KMS-11 (cell line): ENCODE data around the gene SBNO1.

Experiments
- H2AFZ ChIP-seq: fragments of 200-600 bp; sonication (generic); 2 replicates; pipeline ENCODE4 v1.6.1; 2016; ENCODE audit warnings: antibody characterized with exemption, mixed run types, low read depth
- H3K27ac ChIP-seq: fragments of 200-600 bp; sonication (generic); 2 replicates; pipeline ENCODE4 v1.6.1; 2016; ENCODE audit warnings: mild to moderate bottlenecking, mixed run types
- H3K27me3 ChIP-seq: fragments of 200-600 bp; sonication (generic); 2 replicates; pipeline ENCODE4 v1.6.1; 2017; ENCODE audit warnings: mild to moderate bottlenecking, low read depth, mixed run types, moderate library complexity; ENCODE audit not compliant: insufficient read depth
- H3K36me3 ChIP-seq: fragments of 200-600 bp; sonication (generic); 2 replicates; pipeline ENCODE4 v1.6.1; 2017; ENCODE audit warnings: mild to moderate bottlenecking, mixed run types; ENCODE audit not compliant: insufficient read depth
- H3K4me1 ChIP-seq: fragments of 200-600 bp; sonication (generic); 2 replicates; pipeline ENCODE4 v1.6.1; 2016; ENCODE audit warnings: mild to moderate bottlenecking, low read depth, mixed run types; ENCODE audit not compliant: poor library complexity, severe bottlenecking
- H3K4me2 ChIP-seq: fragments of 200-600 bp; sonication (generic); 2 replicates; pipeline ENCODE4 v1.7.0; 2016; ENCODE audit warnings: mild to moderate bottlenecking, mixed run types
- H3K4me3 ChIP-seq: fragments of 200-600 bp; sonication (generic); IDR thresholded peaks from 2 replicates; pipeline ENCODE4 v1.6.1; 2017; ENCODE audit warnings: low read depth, low read length, mixed read lengths; ENCODE audit not compliant: insufficient read depth
- H3K79me2 ChIP-seq: fragments of 200-600 bp; sonication (generic); 2 replicates; pipeline ENCODE4 v1.6.1; 2016; ENCODE audit warnings: low read depth, mixed run types; ENCODE audit not compliant: insufficient read depth
- H3K9ac ChIP-seq: fragments of 200-600 bp; sonication (generic); 2 replicates; pipeline ENCODE4 v1.6.1; 2016; ENCODE audit warnings: mild to moderate bottlenecking, mixed run types
- H4K20me1 ChIP-seq: fragments of 200-600 bp; sonication (generic); 2 replicates; pipeline ENCODE4 v1.6.1; 2016; ENCODE audit warnings: mild to moderate bottlenecking, mixed run types; ENCODE audit not compliant: insufficient read depth
- TF ChIP-seq, protein P1 (sequence below): fragments of 200-600 bp; sonication (generic); conservative IDR thresholded peaks from 2 replicates; pipeline ENCODE4 v1.6.1; 2017; ENCODE audit warnings: low read depth, mild to moderate bottlenecking, antibody characterized with exemption, low read length, moderate library complexity, mixed read lengths

SBNO1 gene

DNA sequence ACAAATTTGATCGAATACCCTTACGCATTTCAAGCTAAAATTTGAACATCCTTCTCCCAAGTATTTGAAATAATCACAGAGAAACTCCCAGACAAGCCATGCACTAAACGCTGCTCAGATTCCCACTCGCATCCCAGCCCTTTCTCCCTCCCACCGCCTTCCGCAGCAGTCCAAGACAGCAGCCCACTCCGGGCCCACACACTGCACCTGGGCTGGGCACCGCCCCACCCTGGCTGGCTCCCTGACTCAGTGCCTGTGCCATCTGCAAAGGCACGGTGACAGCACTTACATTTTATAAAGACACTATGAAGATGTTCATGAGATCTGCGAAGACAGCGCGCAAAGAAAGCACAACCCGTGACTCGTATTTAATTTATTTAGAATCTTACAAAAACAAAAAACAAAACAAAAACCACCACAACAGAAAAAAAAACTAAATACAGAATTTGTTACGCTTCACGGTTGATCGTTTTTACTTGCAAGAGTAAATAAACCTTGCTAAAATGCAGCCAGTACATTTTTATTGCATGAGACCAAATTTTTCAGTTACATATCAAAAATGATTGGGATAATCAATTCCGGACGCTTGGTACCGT, 75.8 kb downstream of the SBNO1 start:
- Histone ChIP-seq H3K4me2 (no peak overlapping the region), H3K36me3 (no peaks in the 10 kb centered on the region), H3K79me2 (no peaks in the 10 kb centered on the region), H4K20me1 (no peaks in the 10 kb centered on the region), H2AFZ (no peak overlapping the region), H3K27me3 (no peaks in the 10 kb centered on the region), H3K4me1 (no peaks in the 10 kb centered on the region), H3K4me3 (no peak overlapping the region), H3K27ac (no peak overlapping the region), H3K9ac (no peak overlapping the region)
- TF ChIP-seq, protein P1, sequence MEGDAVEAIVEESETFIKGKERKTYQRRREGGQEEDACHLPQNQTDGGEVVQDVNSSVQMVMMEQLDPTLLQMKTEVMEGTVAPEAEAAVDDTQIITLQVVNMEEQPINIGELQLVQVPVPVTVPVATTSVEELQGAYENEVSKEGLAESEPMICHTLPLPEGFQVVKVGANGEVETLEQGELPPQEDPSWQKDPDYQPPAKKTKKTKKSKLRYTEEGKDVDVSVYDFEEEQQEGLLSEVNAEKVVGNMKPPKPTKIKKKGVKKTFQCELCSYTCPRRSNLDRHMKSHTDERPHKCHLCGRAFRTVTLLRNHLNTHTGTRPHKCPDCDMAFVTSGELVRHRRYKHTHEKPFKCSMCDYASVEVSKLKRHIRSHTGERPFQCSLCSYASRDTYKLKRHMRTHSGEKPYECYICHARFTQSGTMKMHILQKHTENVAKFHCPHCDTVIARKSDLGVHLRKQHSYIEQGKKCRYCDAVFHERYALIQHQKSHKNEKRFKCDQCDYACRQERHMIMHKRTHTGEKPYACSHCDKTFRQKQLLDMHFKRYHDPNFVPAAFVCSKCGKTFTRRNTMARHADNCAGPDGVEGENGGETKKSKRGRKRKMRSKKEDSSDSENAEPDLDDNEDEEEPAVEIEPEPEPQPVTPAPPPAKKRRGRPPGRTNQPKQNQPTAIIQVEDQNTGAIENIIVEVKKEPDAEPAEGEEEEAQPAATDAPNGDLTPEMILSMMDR: no peak

DNA sequence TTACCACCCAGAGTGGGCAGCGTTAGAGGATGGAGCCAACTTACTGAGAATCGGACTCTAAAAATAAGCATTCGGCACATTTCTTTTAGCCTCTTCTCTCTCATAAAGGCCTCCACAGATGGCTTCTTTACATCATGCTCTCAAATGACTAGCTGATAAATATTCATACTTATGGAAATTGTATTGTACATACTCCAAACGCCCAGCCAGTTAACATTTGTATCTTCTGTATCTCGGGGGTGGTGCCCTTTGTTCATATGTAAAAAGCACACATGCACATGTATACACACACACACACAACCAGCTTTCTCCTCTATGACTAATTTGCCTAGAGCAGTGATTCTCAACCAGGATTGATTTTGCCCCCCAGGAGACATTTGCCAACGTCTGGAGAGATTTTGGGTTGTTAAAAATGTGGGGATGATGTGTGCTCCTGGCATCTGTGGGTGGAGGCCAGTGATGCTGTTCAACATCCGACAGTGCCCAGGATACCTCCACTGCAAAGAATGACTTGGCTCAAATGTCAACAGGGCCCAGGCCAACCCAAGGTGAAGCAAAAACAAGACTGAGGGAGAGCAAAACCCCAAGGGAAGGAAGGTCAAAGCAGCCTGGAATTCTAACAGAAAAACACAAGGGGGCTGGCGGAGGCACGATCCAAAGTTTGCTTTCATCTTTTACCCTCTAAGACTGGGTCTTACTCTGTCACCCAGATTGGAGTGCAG, 77.8 kb downstream of the SBNO1 start:
- Histone ChIP-seq H3K36me3 (no peaks in the 10 kb centered on the region), H4K20me1 (no peaks in the 10 kb centered on the region), H3K4me1 (no peaks in the 10 kb centered on the region), H2AFZ (no peak overlapping the region), H3K4me2 (no peak overlapping the region), H3K4me3 (no peak overlapping the region), H3K27ac (no peak overlapping the region), H3K9ac (no peak overlapping the region), H3K79me2 (no peaks in the 10 kb centered on the region), H3K27me3 (no peaks in the 10 kb centered on the region)
- TF ChIP-seq, protein P1: no peak

DNA sequence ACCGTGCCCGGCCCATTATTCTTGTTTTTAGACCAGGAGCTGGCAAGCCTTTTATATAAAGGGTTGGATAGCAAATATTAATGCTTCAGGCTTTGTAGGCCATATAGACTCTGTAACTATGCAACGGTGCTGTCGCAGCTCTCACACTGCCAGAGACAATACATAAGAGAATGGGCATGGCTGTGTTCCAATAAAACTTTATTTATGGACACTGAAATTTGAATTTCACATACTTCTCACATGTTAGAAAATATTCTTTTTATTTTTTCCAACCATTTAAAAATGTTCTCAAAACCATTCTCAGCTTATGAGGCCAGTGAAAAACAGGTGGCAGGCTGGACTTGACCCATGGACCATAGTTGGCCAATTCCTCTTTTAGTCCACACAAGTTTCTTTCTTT, 80.0 kb downstream of the SBNO1 start:
- Histone ChIP-seq H3K9ac (no peak overlapping the region), H3K4me1 (no peaks in the 10 kb centered on the region), H2AFZ (no peak overlapping the region), H4K20me1 (no peaks in the 10 kb centered on the region), H3K36me3 (no peaks in the 10 kb centered on the region), H3K4me2 (no peak overlapping the region), H3K79me2 (no peaks in the 10 kb centered on the region), H3K4me3 (no peak overlapping the region), H3K27me3 (no peaks in the 10 kb centered on the region), H3K27ac (no peak overlapping the region)
- TF ChIP-seq, protein P1: no peak

DNA sequence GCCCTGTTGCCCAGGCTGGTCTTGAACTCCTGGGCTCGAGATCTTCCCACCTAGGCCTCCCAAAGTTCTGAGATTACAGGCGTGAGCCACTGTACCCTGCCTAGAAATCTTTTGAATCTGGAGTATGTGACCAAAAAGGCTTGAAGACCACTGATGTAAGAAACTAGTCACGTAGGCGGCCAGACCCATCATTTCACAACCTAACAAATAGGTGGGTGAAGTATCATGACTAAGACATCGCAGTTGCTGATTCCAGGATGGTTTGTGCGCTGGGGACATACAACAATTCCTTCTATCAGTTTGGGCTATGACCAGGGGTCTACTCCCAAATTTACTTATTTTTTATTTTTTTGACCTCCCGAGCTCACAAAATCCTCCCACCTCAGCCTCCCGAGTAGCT, 81.2 kb downstream of the SBNO1 start:
- H3K27ac ChIP-seq: no peak overlapping the region
- no peak overlapping the region for H3K4me2 ChIP-seq
- TF ChIP-seq, protein P1: no peak

More for the DNA sequence above, 81.2 kb downstream of the SBNO1 start:
- Histone ChIP-seq H3K9ac (no peak overlapping the region), H3K36me3 (no peaks in the 10 kb centered on the region), H3K27me3 (no peaks in the 10 kb centered on the region), H3K79me2 (no peaks in the 10 kb centered on the region), H2AFZ (no peak overlapping the region), H4K20me1 (no peaks in the 10 kb centered on the region), H3K4me3 (no peak overlapping the region), H3K4me1 (peaks cover 5% of the 10 kb centered on the region)
